Jurkat, Clone E6-1 (cell line): ENCODE data around the gene MBD6.
"Not testable (repeated sequence)": the region's sequence is repeated elsewhere in the genome, so short reads cannot be mapped to it uniquely, and the experiment has no call there.

Experiments used
- DNase-seq: peaks from one replicate; pipeline ENCODE4 v3.0.0-alpha.2; 2011; ENCODE audit warnings: low read depth, low spot score
- H3K4me3 ChIP-seq: 2 replicates; pipeline ENCODE4 v1.5.1; 2011; ENCODE audit warnings: mild to moderate bottlenecking, low read length, control low read depth, moderate library complexity

Gene MBD6

DNA sequence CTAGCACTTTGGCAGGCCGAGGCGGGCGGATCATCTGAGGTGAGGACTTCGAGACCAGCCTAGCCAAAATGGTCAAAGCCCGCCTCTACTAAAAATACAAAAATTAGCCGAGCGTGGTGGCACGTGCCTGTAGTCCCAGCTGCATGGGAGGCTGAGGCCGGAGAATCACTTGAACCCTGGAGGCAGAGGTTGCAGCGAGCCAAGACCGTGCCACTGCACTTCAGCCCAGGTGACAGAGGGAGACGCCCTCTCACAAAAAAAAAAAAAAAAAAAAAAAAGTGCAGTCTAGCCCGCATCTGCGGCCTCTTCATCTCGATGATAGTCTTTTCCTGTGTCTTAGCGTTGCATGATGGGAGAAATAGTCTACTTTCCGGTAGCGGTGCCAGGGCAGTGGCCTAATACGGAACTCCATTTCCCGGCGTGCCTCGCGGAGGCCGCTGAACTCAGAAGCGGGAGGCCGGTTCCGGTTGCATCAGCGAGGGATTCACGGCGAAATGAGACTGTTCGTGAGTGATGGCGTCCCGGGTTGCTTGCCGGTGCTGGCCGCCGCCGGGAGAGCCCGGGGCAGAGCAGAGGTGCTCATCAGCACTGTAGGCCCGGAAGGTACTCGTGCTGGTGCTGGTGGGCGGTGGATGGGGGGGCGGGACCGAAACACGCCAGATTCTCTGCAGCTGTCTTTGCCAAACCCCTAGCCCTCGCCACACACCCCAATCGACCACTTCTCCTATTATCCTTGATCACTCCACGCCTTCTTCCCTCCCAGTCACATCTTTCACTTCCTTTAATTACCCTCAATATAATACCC lies 34.8 kb upstream of the MBD6 start, which contains the start of gene MARS1:
MARS1 (plus strand) TSS at position 472 of the 805 bp plus-strand sequence; CDS start at position 495, 23 bp downstream.
- peak; percentile 97 for DNase-seq
- peak within 1 kb of the TSS; percentile 99 for H3K4me3 ChIP-seq

GRCh38 chr12:57488402-57489156 lies 34.0 kb upstream of the MBD6 start:
- H3K4me3 ChIP-seq, result peak overlapping the region; percentile 99
- DNase-seq, result no peak

GRCh38 chr12:57489157-57489641 lies 33.4 kb upstream of the MBD6 start:
- DNase-seq, result no peak
- H3K4me3 ChIP-seq, result peak overlapping the region; percentile 99

- no peak for DNase-seq
- no peak overlapping the region for H3K4me3 ChIP-seq
Measured at GRCh38 chr12:57490126-57490525, 32.5 kb upstream of the MBD6 start.

DNA sequence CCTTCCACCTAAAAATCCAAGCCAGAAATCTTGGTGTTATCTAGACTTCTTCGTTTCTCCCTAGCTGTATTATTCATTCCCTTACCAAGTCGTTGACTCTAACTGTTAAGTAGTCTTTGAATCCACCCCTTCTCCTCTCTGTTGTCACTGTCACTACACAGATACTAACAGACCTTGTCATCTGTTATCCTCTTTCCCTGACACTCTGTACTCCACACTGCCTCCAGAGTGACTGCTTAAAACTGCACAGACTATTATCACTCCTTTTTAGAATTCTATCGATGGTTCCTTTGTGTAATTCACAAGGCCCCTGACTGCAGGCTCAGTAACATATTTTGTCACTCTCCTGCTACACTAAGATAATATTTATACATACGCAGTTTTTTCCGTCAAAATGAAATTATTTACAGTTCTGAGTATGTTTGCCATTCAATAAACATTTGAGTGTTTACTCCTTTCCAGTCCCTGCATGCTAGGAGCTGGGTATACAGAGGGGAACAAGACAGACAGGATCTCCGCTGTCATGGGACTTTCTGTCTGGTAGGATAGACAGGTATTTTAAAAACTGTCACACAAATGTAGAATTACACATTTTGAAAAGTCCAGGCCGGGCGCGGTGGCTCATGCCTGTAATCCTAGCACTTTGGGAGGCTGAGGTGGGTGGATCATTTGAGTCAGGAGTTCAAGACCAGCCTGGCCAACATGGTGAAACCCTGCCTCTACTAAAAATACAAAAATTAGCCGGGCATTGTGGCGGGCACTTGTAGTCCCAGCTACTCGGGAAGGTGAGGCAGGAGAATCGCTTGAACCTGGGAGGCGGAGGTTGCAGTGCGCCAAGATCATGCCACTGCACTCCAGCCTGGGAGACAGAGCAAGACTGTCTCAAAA lies 31.0 kb upstream of the MBD6 start:
- no peak overlapping the region for H3K4me3 ChIP-seq
- DNase-seq, result no peak

- H3K4me3 ChIP-seq, DNase-seq: not testable (repeated sequence)
Measured at GRCh38 chr12:57495051-57495701, 27.4 kb upstream of the MBD6 start.

DNA sequence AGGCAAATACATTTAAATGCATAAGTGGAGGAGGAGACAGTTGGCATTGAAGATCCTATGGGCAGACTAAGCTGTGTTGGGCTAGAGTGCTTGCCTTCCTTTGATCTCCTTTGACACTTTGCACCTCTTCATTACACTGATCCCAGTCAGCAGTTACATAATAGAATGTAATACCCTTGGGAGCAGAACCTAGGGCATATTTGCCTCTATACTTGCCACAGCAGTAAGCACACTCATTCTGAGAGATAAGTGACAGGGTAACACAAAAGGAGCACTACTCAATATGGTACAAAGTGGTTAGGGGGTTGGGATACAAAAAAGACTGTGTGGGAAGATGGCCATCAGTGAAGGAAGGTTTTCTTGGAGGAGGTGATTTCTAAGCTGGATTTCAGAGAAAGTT lies 25.8 kb upstream of the MBD6 start:
- DNase-seq, result no peak
- H3K4me3 ChIP-seq, result no peak overlapping the region

DNA sequence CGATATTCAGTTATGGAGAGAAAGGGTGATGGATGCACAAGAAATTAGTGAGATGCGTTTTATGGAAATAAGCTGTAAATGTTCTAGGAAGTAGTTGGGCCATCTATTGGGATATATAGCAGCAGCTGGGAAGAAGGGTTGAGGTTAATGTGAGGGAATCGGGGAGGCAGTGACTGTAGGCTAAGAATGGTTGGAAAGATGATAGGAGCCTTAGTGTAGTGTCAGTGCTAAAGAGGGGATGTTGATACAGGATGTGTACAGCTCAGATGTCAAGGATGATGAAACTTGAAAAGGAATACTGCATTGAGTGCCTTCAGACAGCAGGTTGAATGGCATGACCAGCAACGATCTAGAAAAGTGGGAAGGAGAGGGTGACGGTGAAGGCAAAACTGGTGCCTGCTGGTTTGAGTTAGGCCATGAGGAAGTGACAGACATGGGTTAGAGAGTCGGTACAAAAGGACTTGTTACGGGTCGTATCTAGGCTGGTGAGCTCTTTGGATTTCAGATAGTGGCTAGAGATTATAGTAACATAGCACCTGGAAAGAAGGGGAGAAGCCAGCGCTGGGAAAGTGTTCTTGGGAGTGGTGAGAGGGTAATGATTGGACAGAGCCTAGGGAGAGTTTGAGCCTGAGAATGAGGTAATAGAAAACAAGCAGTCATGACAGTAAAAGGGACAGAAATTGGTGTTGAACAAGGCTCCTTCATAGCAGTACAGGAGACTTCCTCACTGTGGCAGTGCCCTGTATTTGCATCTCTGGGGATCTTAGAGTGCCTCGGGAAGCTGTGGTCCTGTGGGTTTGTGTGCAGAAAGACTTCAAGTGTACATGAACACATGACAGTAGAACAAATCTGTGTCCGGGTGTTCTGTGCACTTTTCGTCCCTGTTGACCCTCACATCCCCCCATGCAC lies 25.1 kb upstream of the MBD6 start:
- DNase-seq, result no peak
- H3K4me3 ChIP-seq, result no peak overlapping the region

DNA sequence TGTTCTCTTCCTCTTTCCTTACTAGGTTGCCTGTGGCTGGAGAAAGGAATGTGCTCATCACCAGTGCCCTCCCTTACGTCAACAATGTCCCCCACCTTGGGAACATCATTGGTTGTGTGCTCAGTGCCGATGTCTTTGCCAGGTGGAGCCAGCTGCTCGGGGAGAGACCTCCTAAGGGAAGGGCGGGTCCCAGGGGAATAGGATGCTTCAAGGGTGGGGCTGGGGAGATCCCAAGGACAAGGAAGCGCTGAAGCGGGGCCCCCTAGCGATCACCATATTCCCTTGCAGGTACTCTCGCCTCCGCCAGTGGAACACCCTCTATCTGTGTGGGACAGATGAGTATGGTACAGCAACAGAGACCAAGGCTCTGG lies 24.5 kb upstream of the MBD6 start:
- DNase-seq, result no peak
- H3K4me3 ChIP-seq, result no peak overlapping the region

GRCh38 chr12:57498571-57498970 lies 24.1 kb upstream of the MBD6 start:
- no peak for DNase-seq
- H3K4me3 ChIP-seq, result no peak overlapping the region

DNA sequence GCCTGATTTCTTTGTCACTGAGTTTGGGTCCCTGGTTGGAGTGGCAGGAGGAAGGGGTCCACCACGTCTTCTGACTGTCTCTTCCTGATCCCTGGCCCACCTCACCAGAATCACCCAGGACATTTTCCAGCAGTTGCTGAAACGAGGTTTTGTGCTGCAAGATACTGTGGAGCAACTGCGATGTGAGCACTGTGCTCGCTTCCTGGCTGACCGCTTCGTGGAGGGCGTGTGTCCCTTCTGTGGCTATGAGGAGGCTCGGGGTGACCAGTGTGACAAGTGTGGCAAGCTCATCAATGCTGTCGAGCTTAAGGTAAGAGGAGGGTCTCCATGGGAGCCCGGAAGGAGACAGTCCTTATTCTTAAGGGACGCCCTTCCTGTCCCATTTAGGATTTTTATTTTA lies 22.4 kb upstream of the MBD6 start:
- no peak for DNase-seq
- H3K4me3 ChIP-seq, result no peak overlapping the region

DNA sequence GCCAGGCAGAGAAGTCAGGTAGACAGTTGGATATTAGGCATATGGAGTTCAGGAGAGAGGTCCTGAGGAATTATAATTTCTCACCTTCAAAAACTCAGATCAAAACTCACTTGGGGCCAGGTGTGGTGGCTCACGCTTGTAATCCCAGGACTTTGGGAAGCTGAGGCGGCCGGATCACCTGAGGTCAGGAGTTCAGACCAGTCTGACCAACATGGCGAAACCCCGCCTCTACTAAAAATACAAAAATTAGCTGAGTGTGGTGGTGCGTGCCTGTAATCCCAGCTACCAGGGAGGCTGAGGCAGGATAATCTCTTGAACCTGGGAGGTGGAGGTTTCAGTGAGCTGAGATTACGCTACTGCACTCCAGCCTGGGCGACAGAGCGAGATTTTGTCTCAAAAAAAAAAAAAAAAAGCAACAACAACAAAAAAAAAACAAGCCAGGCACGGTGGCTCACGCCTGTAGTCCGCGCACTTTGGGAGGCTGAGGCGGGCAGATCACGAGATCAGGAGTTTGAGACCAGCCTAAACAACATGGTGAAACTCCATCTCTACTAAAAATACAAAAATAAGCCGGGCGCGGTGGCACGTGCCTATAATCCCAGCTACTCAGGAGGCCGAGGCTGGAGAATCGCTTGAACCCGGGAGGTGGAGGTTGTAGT lies 20.2 kb upstream of the MBD6 start:
- not testable (repeated sequence) for DNase-seq, H3K4me3 ChIP-seq

GRCh38 chr12:57506541-57506940 lies 16.1 kb upstream of the MBD6 start:
- H3K4me3 ChIP-seq, DNase-seq: not testable (repeated sequence)

GRCh38 chr12:57507796-57508195 lies 14.8 kb upstream of the MBD6 start:
- not testable (repeated sequence) for DNase-seq, H3K4me3 ChIP-seq

DNA sequence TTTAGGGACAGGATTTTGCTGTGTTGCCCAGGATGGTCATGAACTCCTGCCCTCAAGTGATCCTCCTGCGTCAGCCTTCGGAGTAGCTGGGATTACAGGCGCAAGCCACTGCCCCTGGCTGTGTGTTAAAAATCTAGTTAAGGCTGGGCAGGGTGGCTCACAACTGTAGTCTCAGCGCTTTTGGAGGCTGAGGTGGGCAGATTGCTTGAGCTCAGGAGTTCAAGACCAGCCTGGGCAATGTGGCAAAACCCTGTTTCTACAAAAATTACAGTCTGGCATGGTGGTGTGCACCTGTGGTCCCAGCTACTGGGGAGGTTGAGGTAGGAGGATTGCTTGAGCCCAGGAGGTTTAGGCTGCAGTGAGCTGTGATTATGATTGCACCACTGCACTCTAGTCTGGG lies 11.5 kb upstream of the MBD6 start:
- H3K4me3 ChIP-seq, result no peak overlapping the region
- DNase-seq, result no peak

DNA sequence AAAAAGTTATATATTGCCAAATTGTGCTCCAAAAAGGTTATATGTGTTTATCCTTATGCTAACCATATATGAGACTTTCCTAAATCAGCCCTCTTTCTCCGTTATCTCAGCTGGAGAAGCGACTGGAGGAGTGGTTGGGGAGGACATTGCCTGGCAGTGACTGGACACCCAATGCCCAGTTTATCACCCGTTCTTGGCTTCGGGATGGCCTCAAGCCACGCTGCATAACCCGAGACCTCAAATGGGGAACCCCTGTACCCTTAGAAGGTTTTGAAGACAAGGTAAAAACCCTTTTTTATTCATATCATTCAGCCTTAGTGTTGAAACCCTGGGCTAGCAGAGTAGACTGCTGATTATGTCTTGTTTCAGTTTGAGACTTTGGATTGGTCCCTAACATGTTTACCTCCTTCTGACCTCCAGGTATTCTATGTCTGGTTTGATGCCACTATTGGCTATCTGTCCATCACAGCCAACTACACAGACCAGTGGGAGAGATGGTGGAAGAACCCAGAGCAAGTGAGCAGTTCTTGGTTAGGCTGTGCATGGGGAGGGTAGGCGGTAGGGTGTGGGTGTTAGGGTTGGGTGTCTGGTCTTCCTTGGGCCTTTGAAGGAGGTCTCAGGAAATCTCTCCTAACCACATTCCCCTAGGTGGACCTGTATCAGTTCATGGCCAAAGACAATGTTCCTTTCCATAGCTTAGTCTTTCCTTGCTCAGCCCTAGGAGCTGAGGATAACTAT lies 10.9 kb upstream of the MBD6 start:
- DNase-seq, result no peak
- no peak overlapping the region for H3K4me3 ChIP-seq

DNA sequence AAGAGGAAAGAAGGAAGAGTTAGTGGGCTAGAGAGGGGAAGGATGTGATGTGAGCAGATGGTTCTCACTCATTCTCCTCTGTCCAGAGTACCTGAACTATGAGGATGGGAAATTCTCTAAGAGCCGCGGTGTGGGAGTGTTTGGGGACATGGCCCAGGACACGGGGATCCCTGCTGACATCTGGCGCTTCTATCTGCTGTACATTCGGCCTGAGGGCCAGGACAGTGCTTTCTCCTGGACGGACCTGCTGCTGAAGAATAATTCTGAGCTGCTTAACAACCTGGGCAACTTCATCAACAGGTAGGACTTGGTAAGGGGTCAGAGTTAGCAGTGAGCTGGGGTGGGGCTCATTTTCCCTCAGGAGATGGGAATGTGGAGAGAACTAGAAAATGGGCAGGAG lies 10.0 kb upstream of the MBD6 start:
- DNase-seq, result no peak
- H3K4me3 ChIP-seq, result no peak overlapping the region
